Adrenal gland (tissue), 5 donors: ENCODE measurements around the gene C18orf32.

ENCODE experiments used
- CTCF ChIP-seq, 6 experiments: fragments of 450-650 bp in 4 of 6; fragments of 200-600 bp in 2 of 6; sonication (generic) in 1 of 6; IDR thresholded peaks; 1 replicate in 5 of 6; 2 replicates in 1 of 6; pipeline versions ENCODE4 v1.5.1 to v1.8.0; 2016 to 2021; ENCODE audit warnings: antibody characterized with exemption in 6 of 6, mild to moderate bottlenecking in 2 of 6, moderate library complexity in 1 of 6
- POLR2A ChIP-seq, 2 donors: fragments of 450-650 bp; IDR thresholded peaks; one replicate each; pipeline ENCODE4 v1.6.1; 2017; ENCODE audit warnings: antibody characterized with exemption in 2 of 2, mild to moderate bottlenecking in 2 of 2, moderate library complexity in 1 of 2
- donor health status: DM: no; HTN: no; CAD: no.

- TF ChIP-seq POLR2A (IDR thresholded peaks at IDR 0.05) (no peak), CTCF (IDR thresholded peaks at IDR 0.05) (no peak)
These were observed 29.4 kb downstream of the C18orf32 start for GRCh38 chr18:49457616-49458015.
